Activated CD8-positive, alpha-beta T cell treated with anti-CD3 and anti-CD28 coated beads for 36 hours (primary cell): Measurements from ENCODE around the gene KIF3A. TPM values are rescaled to one million over a fixed set of nuclear protein-coding genes. Genes with fewer than 3 reads are reported as not detected.
A peak's percentile ranks its signal among the peaks of the same experiment; 100 is the strongest.

ENCODE experiments used
- ATAC-seq: fragments of 200-7000 bp; cut with Tn5 transposase; one replicate; pipeline ENCODE4 v1.10.0; 2021; ENCODE audit warnings: mild to moderate bottlenecking, moderate library complexity
- CTCF ChIA-PET: fragments of 350-600 bp; sonication (Branson Sonifier 250); formaldehyde crosslinking; loops from one replicate; lab custom pipeline; 2021; ENCODE audit warnings: antibody characterized with exemption; lab: Charles Lee
- POLR2A ChIA-PET: fragments of 350-600 bp; sonication (Branson Sonifier 250); formaldehyde crosslinking; loops from one replicate; lab custom pipeline; 2021; ENCODE audit warnings: antibody characterized with exemption; lab: Charles Lee
- DNase-seq: peaks from one replicate; pipeline ENCODE4 v3.0.0-alpha.2; 2020
- H3K27ac Mint-ChIP-seq: one replicate; pipeline ENCODE4 v1.8.0; 2021; ENCODE audit warnings: mild to moderate bottlenecking, mixed read lengths
- H3K27me3 Mint-ChIP-seq: one replicate; pipeline ENCODE4 v1.8.0; 2021; ENCODE audit warnings: mixed read lengths
- H3K36me3 Mint-ChIP-seq: one replicate; pipeline ENCODE4 v1.8.0; 2021; ENCODE audit warnings: low read depth, mixed read lengths
- H3K4me1 Mint-ChIP-seq: one replicate; pipeline ENCODE4 v1.8.0; 2021; ENCODE audit warnings: low read depth, mixed read lengths
- H3K4me3 Mint-ChIP-seq: one replicate; pipeline ENCODE4 v1.8.0; 2021; ENCODE audit warnings: mild to moderate bottlenecking, moderate library complexity, mixed read lengths
- H3K9me3 Mint-ChIP-seq: one replicate; pipeline ENCODE4 v1.8.0; 2021; ENCODE audit warnings: mixed read lengths
- CTCF ChIP-seq: fragments of 200-600 bp; IDR thresholded peaks from one replicate; pipeline ENCODE4 v1.8.0; 2022; ENCODE audit warnings: antibody characterized with exemption, mild to moderate bottlenecking
- intact Hi-C: fragments of 100-400 bp; cut with micrococcal nuclease; formaldehyde crosslinking; loops from one replicate; pipeline ENCODE4 v1.10.0; 2022
- total RNA-seq, 2 experiments: library from RNA; stranded (reverse); gene quantifications; one replicate each; pipeline ENCODE4 v1.2.3, GENCODE V29; 2021

The KIF3A gene
- total RNA-seq, 2 experiments from 2014 or later, result 16.4 to 17.0 TPM

GRCh38 chr5:132758451-132758850 lies 21.1 kb upstream of the KIF3A start:
- Mint-ChIP-seq H3K4me3 (no peak overlapping the region), H3K36me3 (peaks cover 2% of the 10 kb centered on the region), H3K27ac (no peak overlapping the region), H3K27me3 (no peaks in the 10 kb centered on the region), H3K9me3 (no peaks in the 10 kb centered on the region), H3K4me1 (peaks cover 9% of the 10 kb centered on the region)
- ChIA-PET POLR2A (no interaction called here), CTCF (no interaction called here)
- ATAC-seq, result no peak
- DNase-seq, result no peak
- intact Hi-C loops, result no loop called here
- no peak for TF ChIP-seq CTCF

GRCh38 chr5:132756542-132756941 lies 19.2 kb upstream of the KIF3A start:
- peaks cover 9% of the 10 kb centered on the region for H3K36me3 Mint-ChIP-seq
- H3K4me3 Mint-ChIP-seq, result no peak overlapping the region
- H3K27me3 Mint-ChIP-seq, result no peaks in the 10 kb centered on the region
- no peaks in the 10 kb centered on the region for H3K9me3 Mint-ChIP-seq
- ChIA-PET CTCF (interaction anchor here (1.0 to 1.7 kb wide), 3 partner anchors 9 to 133 kb away, joined by 3 to 8 read pairs (median 6); partner anchors contain the start of gene CCNI2), POLR2A (interaction anchor here (0.9 to 2.6 kb wide), 4 partner anchors 9 to 108 kb away, joined by 3 to 7 read pairs (median 4); partner anchors contain the start of genes KIF3A and SEPTIN8)
- peaks cover 18% of the 10 kb centered on the region for H3K4me1 Mint-ChIP-seq
- intact Hi-C loops, result no loop called here
- DNase-seq, result no peak
- no peak for TF ChIP-seq CTCF
- ATAC-seq, result no peak
- no peak overlapping the region for H3K27ac Mint-ChIP-seq

- Mint-ChIP-seq H3K27ac (no peak overlapping the region), H3K9me3 (no peaks in the 10 kb centered on the region)
- CTCF ChIA-PET, result interaction anchor here (0.8 to 6.4 kb wide), 6 partner anchors 9 to 228 kb away, joined by 3 to 39 read pairs (median 4); partner anchors contain the start of gene KIF3A
Measured at GRCh38 chr5:132754947-132755346, 17.6 kb upstream of the KIF3A start.

GRCh38 chr5:132754111-132754510 lies 16.8 kb upstream of the KIF3A start:
- intact Hi-C loops, result no loop called here
- ChIA-PET CTCF (interaction anchor here (1.4 to 6.4 kb wide), 4 partner anchors 8 to 227 kb away, joined by 3 to 39 read pairs (median 4); no protein-coding TSS in a partner anchor), POLR2A (interaction anchor here (0.6 to 2.1 kb wide), 5 partner anchors 11 to 84 kb away, joined by 3 to 8 read pairs (median 5); no protein-coding TSS in a partner anchor)
- Mint-ChIP-seq H3K9me3 (no peaks in the 10 kb centered on the region), H3K4me1 (peaks cover 37% of the 10 kb centered on the region), H3K36me3 (peaks cover 14% of the 10 kb centered on the region), H3K27me3 (no peaks in the 10 kb centered on the region), H3K27ac (no peak overlapping the region), H3K4me3 (no peak overlapping the region)
- ATAC-seq (no peak), DNase-seq (no peak)
- no peak for TF ChIP-seq CTCF

More at GRCh38 chr5:132754947-132755346, 17.6 kb upstream of the KIF3A start:
- Mint-ChIP-seq H3K4me3 (no peak overlapping the region), H3K4me1 (peaks cover 32% of the 10 kb centered on the region), H3K36me3 (peaks cover 14% of the 10 kb centered on the region), H3K27me3 (no peaks in the 10 kb centered on the region)
- TF ChIP-seq CTCF, result no peak
- POLR2A ChIA-PET, result interaction anchor here (0.6 to 2.6 kb wide), 7 partner anchors 11 to 112 kb away, joined by 3 to 8 read pairs (median 5); partner anchors contain the start of gene SEPTIN8
- intact Hi-C loops, result no loop called here
- ATAC-seq, result peak; percentile 12
- peak; percentile 26 for DNase-seq
